HG02642 (cell line): ENCODE data around the gene PTPN1.

ENCODE experiments used
- ATAC-seq: cut with Tn5 transposase; IDR thresholded peaks from one replicate; pipeline ENCODE4 v1.9.1; 2021; ENCODE audit warnings: mild to moderate bottlenecking; ENCODE audit not compliant: unreplicated experiment, poor library complexity

The PTPN1 gene

DNA sequence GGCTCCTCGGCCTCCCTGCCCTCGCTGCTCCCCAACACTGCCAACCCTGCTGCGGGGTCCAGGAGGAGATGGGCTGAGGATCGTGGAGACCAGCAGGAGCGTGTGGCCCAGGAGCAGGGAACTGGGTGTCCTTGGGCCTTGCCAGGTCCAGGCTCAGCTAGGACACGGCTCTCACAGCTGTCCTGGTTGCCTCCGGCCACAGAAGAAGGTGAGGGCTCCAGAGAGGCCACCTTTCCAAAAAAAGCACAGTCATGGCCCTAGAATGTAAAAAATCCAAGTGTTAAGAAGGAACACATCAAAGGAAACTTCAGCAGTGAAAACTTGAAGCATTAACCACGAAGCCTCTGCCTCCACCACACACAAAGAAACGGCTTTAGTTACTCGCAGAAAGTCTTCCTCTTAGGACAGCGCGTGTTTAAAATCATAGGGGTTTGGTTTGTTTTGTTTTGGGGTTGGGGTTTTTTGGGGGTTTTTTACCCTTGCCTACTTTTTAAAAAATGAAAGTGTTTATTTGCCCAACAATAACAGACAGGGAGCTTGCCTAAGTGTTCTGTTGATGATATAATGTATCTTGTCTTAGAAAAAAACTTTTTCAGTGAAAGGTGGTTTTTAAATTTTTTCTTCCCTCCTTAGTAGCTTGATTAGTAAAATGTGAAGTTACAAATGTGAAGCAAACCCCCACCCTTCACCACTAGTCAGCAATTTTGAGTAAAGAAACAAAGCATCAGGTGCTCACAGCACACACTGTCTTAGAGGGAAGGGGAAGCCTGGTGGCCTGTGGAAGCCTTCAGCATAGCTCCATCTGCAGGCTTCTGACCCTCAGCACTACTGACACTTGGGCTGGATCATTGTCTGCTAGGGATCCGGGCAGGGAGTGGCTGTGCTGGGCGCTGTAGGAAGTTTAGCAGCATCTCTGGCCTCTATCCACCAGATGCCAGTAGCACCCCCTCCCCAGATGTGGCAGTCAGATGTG is 60.0 kb downstream of the PTPN1 start:
- ATAC-seq, result peak; percentile 76

DNA sequence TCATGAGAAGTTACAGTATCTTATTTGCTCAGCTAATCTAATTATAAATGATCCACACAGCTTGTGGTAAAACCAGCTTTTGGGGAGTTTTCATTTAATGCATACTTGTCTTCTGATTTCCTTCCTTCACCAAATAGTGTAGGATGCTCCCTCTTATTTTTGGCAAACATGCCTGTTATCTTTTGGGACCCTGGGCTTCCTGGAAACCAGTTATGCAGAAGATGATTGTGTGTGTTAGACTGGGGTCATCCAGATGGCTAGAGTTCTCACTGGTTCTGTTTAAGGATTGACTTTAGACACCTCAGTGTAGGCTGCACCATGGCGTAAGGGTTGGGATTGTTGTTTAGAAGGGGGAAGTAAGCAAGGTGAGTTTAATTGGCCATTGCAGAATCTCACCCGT is 61.3 kb downstream of the PTPN1 start:
- ATAC-seq, result no peak

DNA sequence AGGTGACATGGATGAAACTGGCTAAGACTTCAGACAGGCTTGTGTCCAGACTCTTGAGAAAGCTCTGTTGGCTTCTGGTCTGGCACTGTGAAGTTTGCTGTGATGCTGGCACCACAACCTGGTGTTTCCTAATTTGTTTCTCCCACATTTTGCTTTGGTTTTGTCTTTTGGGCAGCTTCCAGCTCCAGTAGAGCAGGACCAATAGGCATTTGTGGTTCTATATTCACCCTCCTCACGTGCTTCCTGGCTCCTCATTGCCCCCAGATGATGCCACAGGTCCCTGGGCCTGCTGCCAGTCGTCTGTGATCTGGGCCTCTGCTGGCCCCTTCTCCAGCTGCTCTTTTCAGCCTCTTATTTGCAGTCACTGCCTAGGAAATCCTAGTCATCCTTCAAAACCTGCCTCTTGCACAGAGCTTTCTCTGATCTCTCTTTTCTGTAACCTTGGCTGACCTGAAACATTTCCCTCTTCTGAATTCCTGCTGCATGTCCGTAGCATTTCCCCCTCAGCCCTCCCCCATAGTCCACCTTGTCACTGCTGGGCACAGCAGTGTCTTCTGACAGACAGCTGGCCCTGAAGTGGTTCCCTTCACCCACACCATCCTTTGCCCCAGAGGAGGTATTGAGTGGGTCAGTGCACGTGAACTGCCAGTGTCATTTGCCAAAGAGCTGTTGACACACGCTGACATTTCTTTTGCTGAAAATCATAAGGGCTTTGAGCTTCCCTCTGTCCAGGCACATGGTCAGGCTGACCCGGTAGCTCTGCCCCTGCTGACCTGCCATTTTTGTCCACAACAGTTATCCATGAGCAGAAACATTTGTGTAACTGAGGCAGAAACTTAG is 63.0 kb downstream of the PTPN1 start:
- no peak for ATAC-seq

DNA sequence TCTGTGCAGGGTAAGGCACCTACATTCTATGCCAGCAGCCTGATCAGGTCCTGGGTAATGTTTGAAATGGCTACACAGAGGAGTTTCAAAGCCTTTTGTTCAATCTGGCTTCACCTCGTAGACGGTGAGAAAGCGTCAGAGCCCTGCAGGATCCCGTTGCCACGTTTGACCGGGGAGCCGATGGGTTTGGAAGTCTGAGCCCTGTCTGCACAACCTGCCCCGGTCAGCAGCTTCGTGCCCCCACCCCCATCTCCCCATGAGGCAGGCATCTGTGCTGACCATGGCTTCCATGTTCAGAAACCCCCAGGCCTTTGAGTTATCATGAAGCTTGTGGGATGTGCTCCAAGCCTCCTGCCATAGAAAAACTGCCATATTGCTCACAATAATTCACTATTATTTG is 63.9 kb downstream of the PTPN1 start:
- ATAC-seq, result no peak

DNA sequence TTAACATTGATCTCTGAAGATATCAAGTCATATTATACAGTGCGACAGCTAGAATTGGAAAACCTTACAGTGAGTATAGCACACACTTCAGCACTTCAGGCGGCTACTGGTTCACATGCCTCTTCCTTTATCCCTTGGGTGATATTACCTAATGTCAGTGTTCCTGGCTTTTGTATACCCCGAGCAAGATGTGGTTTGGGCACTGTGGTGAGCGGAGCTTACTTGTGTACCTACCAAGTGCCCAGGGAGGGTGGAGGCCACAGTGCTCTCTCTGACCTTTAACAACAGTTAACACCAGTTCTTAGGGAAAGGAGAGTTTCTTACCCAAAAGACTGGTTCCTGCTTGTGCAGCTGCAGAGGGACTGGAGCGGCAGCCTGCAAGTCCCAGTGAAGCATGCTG is 64.4 kb downstream of the PTPN1 start:
- no peak for ATAC-seq

DNA sequence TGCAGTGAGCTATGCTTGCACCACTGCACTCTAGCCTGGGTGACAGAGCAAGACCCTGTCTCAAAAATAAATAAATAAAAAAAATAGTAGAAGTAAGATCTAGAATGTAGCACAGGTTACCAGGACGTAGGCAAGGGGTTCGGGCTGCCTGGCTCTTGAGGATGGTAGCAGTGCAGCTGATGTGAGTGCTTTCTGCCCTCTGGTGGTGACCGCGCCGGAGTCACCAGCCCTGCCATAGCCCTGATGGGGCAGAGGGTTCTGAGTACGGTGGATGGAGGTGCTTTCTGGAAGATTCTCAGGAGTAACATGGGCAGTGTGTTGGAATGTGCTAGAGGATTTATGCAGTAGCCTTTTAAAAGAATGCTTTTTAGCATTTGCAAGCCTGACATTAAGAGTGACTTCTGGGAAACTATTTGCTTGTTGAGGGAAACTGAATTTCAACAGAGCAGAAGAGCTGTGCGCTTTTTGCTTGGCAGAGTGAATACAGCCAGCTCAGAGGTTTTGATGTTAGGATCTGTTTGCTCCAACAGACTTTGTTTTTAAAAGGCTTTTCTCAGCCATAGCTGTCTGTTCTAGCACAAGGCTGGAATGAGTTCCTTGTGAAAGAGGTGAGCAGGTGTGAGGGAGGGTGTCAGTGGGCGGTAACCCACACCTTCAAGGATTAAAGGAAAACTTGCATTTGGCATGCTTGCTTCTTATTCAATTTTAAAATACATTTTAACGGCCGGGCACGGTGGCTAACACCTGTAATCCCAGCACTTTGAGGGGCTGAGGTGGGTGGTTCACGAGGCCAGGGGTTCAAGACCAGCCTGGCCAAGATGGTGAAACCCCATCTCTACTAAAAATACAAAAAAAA is 65.9 kb downstream of the PTPN1 start:
- ATAC-seq, result no peak

DNA sequence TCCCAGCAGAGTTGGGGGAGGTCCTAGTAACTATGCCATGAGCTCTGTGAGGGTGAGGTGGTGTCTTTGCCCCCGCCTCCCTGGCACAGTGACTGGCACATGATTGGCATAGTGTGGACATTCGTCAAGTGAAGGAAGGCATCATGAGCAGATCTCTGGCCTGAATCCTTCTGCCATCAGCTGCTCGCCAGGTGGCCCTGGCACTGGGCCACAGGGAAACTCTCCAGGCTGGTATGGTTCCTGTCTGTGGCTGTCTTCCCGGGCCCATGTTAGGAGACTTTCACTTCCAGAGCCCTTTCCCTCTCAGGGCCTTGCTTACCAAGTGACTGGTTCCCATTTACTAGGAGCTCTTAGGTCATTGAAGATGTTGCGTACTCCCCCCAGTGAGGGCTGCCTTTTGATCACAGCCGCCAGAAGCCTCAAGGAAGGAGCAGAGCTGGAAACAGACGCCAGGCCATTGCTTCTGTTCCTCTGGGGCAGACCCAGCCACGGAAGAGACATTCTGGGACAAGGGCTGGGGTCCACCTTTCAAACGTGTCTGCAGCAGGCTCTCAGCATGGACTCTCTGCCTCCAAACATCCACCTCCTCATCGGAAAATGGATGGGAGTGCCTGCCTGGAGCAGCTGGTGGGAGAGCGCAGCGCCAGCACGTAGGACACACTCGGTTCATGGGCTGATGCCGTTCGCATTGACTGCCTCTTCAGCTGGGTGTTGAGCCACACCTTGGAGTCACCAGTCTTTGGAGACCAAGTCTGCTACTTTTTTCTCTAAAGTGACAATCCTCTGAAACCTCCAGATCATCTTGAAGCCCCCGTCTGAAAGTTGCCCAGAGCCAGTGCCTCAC is 67.2 kb downstream of the PTPN1 start:
- no peak for ATAC-seq

DNA sequence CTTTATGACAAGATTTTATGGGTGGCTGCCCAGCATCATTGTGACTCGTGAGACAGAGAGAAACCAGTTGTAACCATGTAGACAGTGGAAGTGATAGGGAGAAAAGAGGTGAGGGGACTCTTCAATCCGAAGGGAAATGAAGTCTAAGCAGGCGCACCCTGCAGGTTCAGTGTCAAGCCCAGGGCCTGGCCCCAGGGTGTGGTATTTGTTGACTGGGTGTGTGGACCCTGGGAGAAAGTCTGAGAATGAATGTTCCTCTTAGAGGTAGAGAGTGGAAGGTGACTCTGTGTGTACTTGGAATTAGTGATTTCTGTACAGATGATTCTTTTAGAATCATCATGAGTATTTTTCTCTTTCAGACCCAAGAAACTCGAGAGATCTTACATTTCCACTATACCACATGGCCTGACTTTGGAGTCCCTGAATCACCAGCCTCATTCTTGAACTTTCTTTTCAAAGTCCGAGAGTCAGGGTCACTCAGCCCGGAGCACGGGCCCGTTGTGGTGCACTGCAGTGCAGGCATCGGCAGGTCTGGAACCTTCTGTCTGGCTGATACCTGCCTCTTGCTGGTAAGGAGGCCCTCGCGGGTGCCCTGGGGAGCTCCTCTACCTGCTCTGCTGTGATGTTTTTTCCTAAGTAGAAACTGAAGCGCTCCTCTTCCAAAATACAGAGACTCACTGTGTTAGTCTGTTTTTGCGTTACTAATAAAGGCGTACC is 68.0 kb downstream of the PTPN1 start:
- ATAC-seq, result no peak

DNA sequence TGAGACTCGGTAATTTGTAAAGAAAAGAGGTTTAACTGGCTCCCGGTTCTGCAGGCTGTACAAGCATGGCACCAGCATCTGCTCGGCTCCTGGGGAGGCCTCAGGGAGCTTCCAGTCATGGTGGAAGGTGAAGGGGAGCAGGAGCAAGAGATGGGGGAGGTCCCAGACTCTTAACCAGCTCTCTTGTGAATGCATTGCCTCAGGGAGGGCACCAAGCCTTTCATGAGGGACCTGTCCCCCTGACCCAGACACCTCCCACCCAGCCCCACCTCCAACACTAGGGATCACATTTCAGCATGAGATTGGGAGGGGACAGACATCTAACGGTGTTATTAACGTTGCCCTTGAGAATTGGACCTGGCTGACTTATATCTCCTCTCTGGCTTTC is 68.6 kb downstream of the PTPN1 start:
- no peak for ATAC-seq

DNA sequence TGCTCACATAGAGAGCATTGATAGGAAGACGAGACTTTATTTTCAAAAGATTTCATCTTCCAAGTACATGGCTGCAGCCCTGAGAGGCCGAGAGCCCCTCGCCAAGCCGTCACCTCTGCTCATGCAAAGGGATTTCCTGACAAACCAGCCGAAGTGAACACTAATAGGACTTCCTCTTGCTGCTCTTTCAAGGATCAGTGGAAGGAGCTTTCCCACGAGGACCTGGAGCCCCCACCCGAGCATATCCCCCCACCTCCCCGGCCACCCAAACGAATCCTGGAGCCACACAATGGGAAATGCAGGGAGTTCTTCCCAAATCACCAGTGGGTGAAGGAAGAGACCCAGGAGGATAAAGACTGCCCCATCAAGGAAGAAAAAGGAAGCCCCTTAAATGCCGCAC is 69.3 kb downstream of the PTPN1 start:
- no peak for ATAC-seq

DNA sequence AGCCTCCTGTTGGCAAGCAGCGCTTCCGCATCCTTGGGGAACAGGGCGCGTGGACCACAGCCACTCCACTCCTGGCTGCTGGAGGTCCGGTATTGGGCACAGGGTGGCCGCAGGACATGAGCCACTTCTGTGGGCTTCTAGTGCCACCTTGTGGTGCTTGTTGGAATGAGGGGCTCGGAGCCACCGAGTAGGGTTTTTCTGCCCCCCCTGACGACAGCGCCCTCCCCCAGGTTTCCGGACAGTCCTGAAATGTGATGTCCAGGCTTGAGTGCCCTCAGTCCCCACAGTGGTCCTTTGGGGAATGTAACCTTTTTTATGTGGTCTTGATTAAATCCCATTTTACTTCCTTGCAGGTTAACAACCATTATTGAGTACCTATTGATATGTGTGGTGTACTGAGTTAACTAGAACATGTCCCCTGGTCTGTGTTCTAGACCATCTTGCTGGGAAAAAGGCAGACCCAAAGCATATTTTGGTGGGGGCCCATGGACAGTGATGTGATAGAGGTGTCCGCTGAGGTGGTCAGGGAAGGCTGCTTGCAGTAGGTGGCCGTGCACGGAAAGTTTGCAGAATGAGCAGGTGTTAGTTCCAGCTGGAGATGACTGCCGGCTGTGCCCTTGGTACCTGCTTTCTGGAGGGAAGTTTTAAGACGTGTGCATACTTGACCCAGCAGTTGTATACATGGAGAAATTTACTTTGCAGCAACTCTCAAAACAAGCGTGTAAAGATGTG is 70.0 kb downstream of the PTPN1 start:
- ATAC-seq, result no peak

DNA sequence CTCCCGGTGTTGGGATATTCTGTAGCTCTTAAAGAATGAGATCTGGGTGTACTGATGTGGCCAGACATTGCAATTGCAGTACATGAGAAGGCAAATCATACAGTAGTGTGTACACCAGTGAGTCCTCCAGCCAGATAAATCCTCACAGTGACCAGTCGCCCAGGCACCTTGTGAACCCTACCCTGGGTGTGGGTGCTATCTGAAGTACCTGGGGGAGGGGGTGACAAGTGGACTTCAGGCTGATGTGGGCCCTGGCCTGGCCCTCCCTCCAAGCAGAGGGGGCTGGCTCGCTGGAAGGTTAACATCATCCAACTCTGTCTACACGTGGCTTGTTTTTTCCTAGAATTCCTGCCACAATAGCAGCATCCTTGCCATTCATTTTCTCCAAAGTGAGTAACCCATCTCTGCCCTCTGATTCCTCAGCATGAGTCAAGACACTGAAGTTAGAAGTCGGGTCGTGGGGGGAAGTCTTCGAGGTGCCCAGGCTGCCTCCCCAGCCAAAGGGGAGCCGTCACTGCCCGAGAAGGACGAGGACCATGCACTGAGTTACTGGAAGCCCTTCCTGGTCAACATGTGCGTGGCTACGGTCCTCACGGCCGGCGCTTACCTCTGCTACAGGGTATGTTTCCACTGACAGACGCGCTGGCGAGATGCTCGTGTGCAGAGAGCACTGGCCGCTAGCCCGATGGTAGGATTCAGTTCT is 70.8 kb downstream of the PTPN1 start:
- no peak for ATAC-seq

DNA sequence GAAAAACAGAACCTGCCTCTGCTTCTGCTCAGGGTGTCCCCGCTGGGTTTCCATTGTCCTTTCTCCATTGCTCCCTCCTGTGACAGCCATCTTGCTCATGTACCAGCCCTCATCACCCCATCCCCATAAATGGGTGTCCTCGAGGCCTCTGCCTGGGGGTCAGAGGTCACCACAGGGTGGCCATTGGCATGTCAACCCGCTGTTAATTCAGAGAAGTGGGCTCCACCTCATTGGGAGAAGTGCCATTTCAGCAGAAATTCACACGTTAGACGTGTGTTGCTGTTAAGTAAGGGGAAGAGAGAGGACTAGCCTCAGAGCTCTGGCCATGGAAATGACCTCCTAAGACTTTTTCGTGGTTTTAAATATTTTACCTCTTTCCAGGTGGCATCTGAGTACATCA is 71.9 kb downstream of the PTPN1 start:
- ATAC-seq, result no peak

DNA sequence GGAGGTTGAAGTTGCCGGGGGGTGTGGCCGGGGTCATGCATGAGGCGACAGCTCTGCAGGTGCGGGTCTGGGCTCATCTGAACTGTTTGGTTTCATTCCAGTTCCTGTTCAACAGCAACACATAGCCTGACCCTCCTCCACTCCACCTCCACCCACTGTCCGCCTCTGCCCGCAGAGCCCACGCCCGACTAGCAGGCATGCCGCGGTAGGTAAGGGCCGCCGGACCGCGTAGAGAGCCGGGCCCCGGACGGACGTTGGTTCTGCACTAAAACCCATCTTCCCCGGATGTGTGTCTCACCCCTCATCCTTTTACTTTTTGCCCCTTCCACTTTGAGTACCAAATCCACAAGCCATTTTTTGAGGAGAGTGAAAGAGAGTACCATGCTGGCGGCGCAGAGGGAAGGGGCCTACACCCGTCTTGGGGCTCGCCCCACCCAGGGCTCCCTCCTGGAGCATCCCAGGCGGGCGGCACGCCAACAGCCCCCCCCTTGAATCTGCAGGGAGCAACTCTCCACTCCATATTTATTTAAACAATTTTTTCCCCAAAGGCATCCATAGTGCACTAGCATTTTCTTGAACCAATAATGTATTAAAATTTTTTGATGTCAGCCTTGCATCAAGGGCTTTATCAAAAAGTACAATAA is 72.5 kb downstream of the PTPN1 start:
- ATAC-seq, result no peak

DNA sequence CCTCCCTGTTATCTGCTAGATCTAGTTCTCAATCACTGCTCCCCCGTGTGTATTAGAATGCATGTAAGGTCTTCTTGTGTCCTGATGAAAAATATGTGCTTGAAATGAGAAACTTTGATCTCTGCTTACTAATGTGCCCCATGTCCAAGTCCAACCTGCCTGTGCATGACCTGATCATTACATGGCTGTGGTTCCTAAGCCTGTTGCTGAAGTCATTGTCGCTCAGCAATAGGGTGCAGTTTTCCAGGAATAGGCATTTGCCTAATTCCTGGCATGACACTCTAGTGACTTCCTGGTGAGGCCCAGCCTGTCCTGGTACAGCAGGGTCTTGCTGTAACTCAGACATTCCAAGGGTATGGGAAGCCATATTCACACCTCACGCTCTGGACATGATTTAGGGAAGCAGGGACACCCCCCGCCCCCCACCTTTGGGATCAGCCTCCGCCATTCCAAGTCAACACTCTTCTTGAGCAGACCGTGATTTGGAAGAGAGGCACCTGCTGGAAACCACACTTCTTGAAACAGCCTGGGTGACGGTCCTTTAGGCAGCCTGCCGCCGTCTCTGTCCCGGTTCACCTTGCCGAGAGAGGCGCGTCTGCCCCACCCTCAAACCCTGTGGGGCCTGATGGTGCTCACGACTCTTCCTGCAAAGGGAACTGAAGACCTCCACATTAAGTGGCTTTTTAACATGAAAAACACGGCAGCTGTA is 73.4 kb downstream of the PTPN1 start:
- ATAC-seq, result no peak

DNA sequence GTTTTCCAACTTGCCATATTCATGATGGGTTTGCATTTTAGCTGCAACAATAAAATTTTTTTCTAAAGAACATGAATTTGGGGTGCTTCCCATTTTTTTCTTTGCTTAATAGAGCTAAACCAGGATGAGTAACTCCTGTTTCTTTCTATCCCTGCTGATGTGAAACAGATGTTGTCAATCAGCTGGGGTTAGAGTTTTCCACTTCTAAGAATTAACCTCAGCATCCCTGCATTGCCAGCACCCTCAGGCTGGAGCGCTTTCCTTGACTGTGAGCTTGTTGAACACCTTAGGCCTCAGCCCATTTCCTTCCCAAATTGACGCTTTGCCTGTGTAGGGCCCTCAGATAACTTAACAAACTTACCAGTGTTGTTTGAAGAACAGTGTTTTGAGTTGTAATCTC is 74.5 kb downstream of the PTPN1 start:
- no peak for ATAC-seq

DNA sequence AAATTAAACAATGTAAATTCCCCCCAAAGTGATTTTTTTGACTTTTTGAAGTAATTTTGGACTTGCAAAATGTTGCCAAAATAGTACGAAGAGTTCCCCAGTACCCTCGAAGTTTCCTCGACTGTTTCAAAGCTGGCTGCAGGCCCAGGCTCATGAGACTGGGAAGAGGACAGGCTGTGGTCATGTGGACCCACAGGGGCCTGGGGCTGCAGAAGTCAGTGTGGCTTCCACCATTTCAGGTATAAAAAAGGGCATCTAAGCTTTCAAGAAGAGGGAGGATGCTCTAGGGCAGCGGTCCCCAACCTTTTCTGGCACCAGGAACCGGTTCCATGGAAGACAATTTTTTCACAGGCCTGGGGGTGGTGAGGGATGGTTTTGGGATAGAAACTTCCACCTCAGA is 75.0 kb downstream of the PTPN1 start:
- no peak for ATAC-seq
